Right cardiac atrium (tissue), 5 donors: Measurements from ENCODE around the gene VSTM5. TPM values are rescaled to one million over a fixed set of nuclear protein-coding genes. Genes with fewer than 3 reads are reported as not detected.

Experiments used
- ATAC-seq, 2 donors: fragments of 200-7000 bp; cut with Tn5 transposase; one replicate each; pipeline versions ENCODE4 v1.8.0 to v1.9.1; 2020; ENCODE audit warnings: moderate library complexity in 2 of 2, mild to moderate bottlenecking in 1 of 2
- DNase-seq, 3 donors: peaks; one replicate each; pipeline ENCODE4 v3.0.0-alpha.2; 2020
- H3K27ac ChIP-seq: one replicate; pipeline ENCODE4 v1.5.1; 2013; ENCODE audit warnings: mild to moderate bottlenecking, low read length, control low read depth, moderate library complexity
- H3K27me3 ChIP-seq: one replicate; pipeline ENCODE4 v1.6.1; 2013; ENCODE audit not compliant: control insufficient read depth, insufficient read depth
- H3K4me1 ChIP-seq: one replicate; pipeline ENCODE4 v1.6.1; 2013; ENCODE audit warnings: low read length; ENCODE audit not compliant: control insufficient read depth, insufficient read depth
- H3K4me3 ChIP-seq: one replicate; pipeline ENCODE4 v1.5.1; 2013; ENCODE audit warnings: low read length, control low read depth
- H3K9me3 ChIP-seq: one replicate; pipeline ENCODE4 v1.6.1; 2013; ENCODE audit warnings: low read length; ENCODE audit not compliant: control insufficient read depth
- WGBS: extraction: QIAGEN DNeasy Blood & Tissue Kit; methylation state at CpG from one replicate; pipeline ENCODE4 v1.1.7; 2013; 5-methylcytosine and 5-hydroxymethylcytosine counted together
- intact Hi-C, 4 donors: fragments of 100-400 bp; cut with DNase I; formaldehyde crosslinking; loops; one replicate each; pipeline versions ENCODE4 v1.11.0 to v1.14.0; 2022 to 2023
- polyA plus RNA-seq: library from polyadenylated mRNA; stranded (reverse); fragments of 200-250 nt; gene quantifications from one replicate; pipeline ENCODE4 v1.2.3, GENCODE V29; 2013
- total RNA-seq, 4 donors: library from RNA; stranded (reverse); fragmentation: NEBNext Ultra II Directional; extraction: Animal tissue kit (Norgen Biotek cat#: 25700); gene quantifications; one replicate each; pipeline ENCODE4 v1.2.1, GENCODE V29; 2021
- donor health status: healthy with polysubstance abuse.
- donor health status: DM: no; HTN: yes; CAD: no.
- donor health status: DM: no; HTN: no; CAD: no.
- donor health status: DM: no; HTN: yes; CAD: no; lungs with severe emphysema.
- donor health status: DM: yes; HTN: yes; CAD: no.

VSTM5 gene
- total and polyA plus RNA-seq, 5 donors: 0.07 to 0.48 (median 0.44) TPM

GRCh38 chr11:93842034-93842433, 8.4 kb downstream of the VSTM5 start:
- Histone ChIP-seq H3K27ac (no peak overlapping the region), H3K4me1 (no peaks in the 10 kb centered on the region), H3K4me3 (no peak overlapping the region), H3K27me3 (no peaks in the 10 kb centered on the region), H3K9me3 (no peaks in the 10 kb centered on the region)
- intact Hi-C loops: no loop called here
- DNase-seq: no peak
- peak in 1 of 2 donors; percentile 11 for ATAC-seq
- WGBS: 90% methylated on average over 4 of the region's 4 CpGs

- WGBS: 93% methylated on average over 2 of the region's 2 CpGs
- DNase-seq (no peak), ATAC-seq (no peak)
- no peak overlapping the region for H3K27ac ChIP-seq
- intact Hi-C loops: no loop called here
- no peaks in the 10 kb centered on the region for H3K9me3 ChIP-seq
- no peaks in the 10 kb centered on the region for H3K27me3 ChIP-seq
- H3K4me3 ChIP-seq: no peak overlapping the region
- no peaks in the 10 kb centered on the region for H3K4me1 ChIP-seq
Measured at GRCh38 chr11:93841446-93841845, 9.0 kb downstream of the VSTM5 start.

GRCh38 chr11:93840981-93841380, 9.4 kb downstream of the VSTM5 start:
- intact Hi-C loops: no loop called here

GRCh38 chr11:93840180-93840579, 10.2 kb downstream of the VSTM5 start:
- intact Hi-C loops: no loop called here

More at GRCh38 chr11:93840981-93841380, 9.4 kb downstream of the VSTM5 start:
- Histone ChIP-seq H3K4me1 (no peaks in the 10 kb centered on the region), H3K4me3 (no peak overlapping the region), H3K27me3 (no peaks in the 10 kb centered on the region), H3K27ac (no peak overlapping the region), H3K9me3 (no peaks in the 10 kb centered on the region)
- WGBS: 64% methylated on average over 3 of the region's 3 CpGs
- ATAC-seq (no peak), DNase-seq (no peak)

GRCh38 chr11:93838967-93839366, 11.5 kb downstream of the VSTM5 start:
- H3K9me3 ChIP-seq: no peaks in the 10 kb centered on the region
- H3K27me3 ChIP-seq: no peaks in the 10 kb centered on the region
- no peaks in the 10 kb centered on the region for H3K4me1 ChIP-seq
- intact Hi-C loops: no loop called here
- WGBS: 95% methylated on average over 8 of the region's 8 CpGs
- no peak for ATAC-seq
- no peak for DNase-seq
- no peak overlapping the region for H3K4me3 ChIP-seq
- H3K27ac ChIP-seq: no peak overlapping the region

More at GRCh38 chr11:93840180-93840579, 10.2 kb downstream of the VSTM5 start:
- no peaks in the 10 kb centered on the region for H3K9me3 ChIP-seq
- no peak overlapping the region for H3K27ac ChIP-seq
- DNase-seq: no peak
- no peak for ATAC-seq
- 54% methylated on average over 2 of the region's 2 CpGs for WGBS
- no peaks in the 10 kb centered on the region for H3K27me3 ChIP-seq
- H3K4me1 ChIP-seq: no peaks in the 10 kb centered on the region
- no peak overlapping the region for H3K4me3 ChIP-seq

- intact Hi-C loops: no loop called here
- no peak for DNase-seq
- 94% methylated on average over 1 of the region's 1 CpG for WGBS
Measured at GRCh38 chr11:93832780-93833179, 17.6 kb downstream of the VSTM5 start.

GRCh38 chr11:93831343-93832127, 18.9 kb downstream of the VSTM5 start:
- Histone ChIP-seq H3K27ac (no peak overlapping the region), H3K4me3 (no peak overlapping the region), H3K4me1 (no peaks in the 10 kb centered on the region), H3K9me3 (no peaks in the 10 kb centered on the region), H3K27me3 (no peaks in the 10 kb centered on the region)
- ATAC-seq (no peak), DNase-seq (no peak)
- 78% methylated on average over 3 of the region's 3 CpGs for WGBS
- intact Hi-C loops: no loop called here

More at GRCh38 chr11:93832780-93833179, 17.6 kb downstream of the VSTM5 start:
- Histone ChIP-seq H3K4me1 (no peaks in the 10 kb centered on the region), H3K27ac (no peak overlapping the region), H3K9me3 (no peaks in the 10 kb centered on the region), H3K27me3 (no peaks in the 10 kb centered on the region), H3K4me3 (no peak overlapping the region)
- ATAC-seq: no peak

GRCh38 chr11:93829598-93829997, 20.8 kb downstream of the VSTM5 start:
- 83% methylated on average over 3 of the region's 3 CpGs for WGBS
- Histone ChIP-seq H3K4me1 (no peaks in the 10 kb centered on the region), H3K9me3 (no peaks in the 10 kb centered on the region), H3K27me3 (no peaks in the 10 kb centered on the region), H3K27ac (no peak overlapping the region), H3K4me3 (no peak overlapping the region)
- intact Hi-C loops: no loop called here
- ATAC-seq (no peak), DNase-seq (no peak)

GRCh38 chr11:93827363-93827762, 23.1 kb downstream of the VSTM5 start:
- no peak overlapping the region for H3K27ac ChIP-seq
- ATAC-seq: no peak
- WGBS: 87% methylated on average over 1 of the region's 1 CpG

GRCh38 chr11:93823210-93823609, 27.2 kb downstream of the VSTM5 start:
- no peak overlapping the region for H3K4me3 ChIP-seq
- H3K27ac ChIP-seq: no peak overlapping the region
- H3K9me3 ChIP-seq: no peaks in the 10 kb centered on the region
- ATAC-seq (no peak), DNase-seq (no peak)
- intact Hi-C loops: no loop called here
- peaks cover 5% of the 10 kb centered on the region for H3K4me1 ChIP-seq
- WGBS: 98% methylated on average over 4 of the region's 4 CpGs
- H3K27me3 ChIP-seq: no peaks in the 10 kb centered on the region

More at GRCh38 chr11:93827363-93827762, 23.1 kb downstream of the VSTM5 start:
- intact Hi-C loops: no loop called here
- Histone ChIP-seq H3K27me3 (no peaks in the 10 kb centered on the region), H3K4me1 (no peaks in the 10 kb centered on the region), H3K9me3 (no peaks in the 10 kb centered on the region), H3K4me3 (no peak overlapping the region)
- no peak for DNase-seq

- DNase-seq (no peak), ATAC-seq (no peak)
- no peaks in the 10 kb centered on the region for H3K9me3 ChIP-seq
- H3K27ac ChIP-seq: no peak overlapping the region
- H3K4me1 ChIP-seq: peaks cover 5% of the 10 kb centered on the region
- no peaks in the 10 kb centered on the region for H3K27me3 ChIP-seq
- no peak overlapping the region for H3K4me3 ChIP-seq
- intact Hi-C loops: no loop called here
- WGBS: 91% methylated on average over 5 of the region's 5 CpGs
Measured at GRCh38 chr11:93822359-93822758, 28.1 kb downstream of the VSTM5 start.
